Sigmoid colon (tissue), 7 donors: ENCODE data around the gene CBLL1. TPM values are rescaled to one million over a fixed set of nuclear protein-coding genes. Genes with fewer than 3 reads are reported as not detected.

Experiments used
- DNase-seq: peaks from one replicate; pipeline ENCODE4 v3.0.0-alpha.2; 2019
- H3K27ac ChIP-seq, 4 donors: fragments of 200-600 bp; sonication (generic); one replicate each; pipeline ENCODE4 v1.5.1; 2016 to 2019; ENCODE audit warnings: mild to moderate bottlenecking in 1 of 4
- H3K27me3 ChIP-seq, 3 donors: fragments of 200-600 bp; sonication (generic); one replicate each; pipeline ENCODE4 v1.5.1; 2019; ENCODE audit warnings: mild to moderate bottlenecking in 1 of 3
- H3K36me3 ChIP-seq, 4 donors: fragments of 200-600 bp; sonication (generic); one replicate each; pipeline ENCODE4 v1.5.1; 2016 to 2019
- H3K4me1 ChIP-seq, 4 donors: fragments of 200-600 bp; sonication (generic); one replicate each; pipeline ENCODE4 v1.5.1; 2017 to 2019
- H3K4me3 ChIP-seq, 4 donors: fragments of 200-600 bp; sonication (generic); one replicate each; pipeline ENCODE4 v1.5.1; 2017 to 2019; ENCODE audit warnings: mild to moderate bottlenecking in 2 of 4, moderate library complexity in 1 of 4
- H3K9me3 ChIP-seq, 4 donors: fragments of 200-600 bp in 3 of 4; sonication (generic) in 3 of 4; one replicate each; pipeline versions ENCODE4 v1.5.1 to v1.6.1; 2013 to 2019
- EP300 ChIP-seq, 4 donors: sonication (generic); formaldehyde crosslinking; IDR thresholded peaks; one replicate each; pipeline ENCODE4 v1.6.1; 2017; ENCODE audit warnings: antibody characterized with exemption in 4 of 4
- POLR2A ChIP-seq, 2 donors: fragments of 450-650 bp; IDR thresholded peaks; one replicate each; pipeline ENCODE4 v1.6.1; 2016; ENCODE audit warnings: antibody characterized with exemption in 2 of 2, mild to moderate bottlenecking in 2 of 2, moderate library complexity in 2 of 2
- POLR2AphosphoS5 ChIP-seq, 4 donors: sonication (generic); formaldehyde crosslinking; IDR thresholded peaks; one replicate each; pipeline ENCODE4 v1.6.1; 2017; ENCODE audit warnings: antibody characterized with exemption in 4 of 4
- WGBS, 2 donors: extraction: QIAGEN DNeasy Blood & Tissue Kit; methylation state at CpG; one replicate each; pipeline ENCODE4 v1.1.7; 2013; 5-methylcytosine and 5-hydroxymethylcytosine counted together
- intact Hi-C: fragments of 100-400 bp; cut with DNase I; formaldehyde crosslinking; loops from one replicate; pipeline ENCODE4 v1.15.1; 2023
- polyA plus RNA-seq, 3 donors: library from polyadenylated mRNA; stranded (reverse); fragments of 200-250 nt; gene quantifications; one replicate each; pipeline ENCODE4 v1.2.3, GENCODE V29; 2013
- total RNA-seq, 4 donors: library from RNA; depleted of rRNA; stranded (reverse); fragments of >200 nt; gene quantifications; one replicate each; pipeline ENCODE4 v1.1.0, GENCODE V29; 2016
- TF ChIP-seq, protein P1 (sequence below), 4 experiments: fragments of 450-650 bp in 3 of 4; fragments of 200-600 bp in 1 of 4; IDR thresholded peaks; one replicate each; pipeline ENCODE4 v1.5.1; 2016 to 2019; ENCODE audit warnings: antibody characterized with exemption in 4 of 4, mild to moderate bottlenecking in 3 of 4, moderate library complexity in 2 of 4
- donor health status: healthy with polysubstance abuse.
- donor health status: Bipolar disorder and iron deficiency.
- donor health status: healthy.

Gene CBLL1
- total and polyA plus RNA-seq, 7 donors: 6.7 to 47.4 (median 25.2) TPM

- no peak for DNase-seq
- no peaks in the 10 kb centered on the region for H3K9me3 ChIP-seq
- H3K36me3 ChIP-seq: no peaks in the 10 kb centered on the region
- H3K4me3 ChIP-seq: no peak overlapping the region
- no peak overlapping the region for H3K27ac ChIP-seq
- intact Hi-C loops: no loop called here
- H3K4me1 ChIP-seq: peaks cover 0 to 45% (median 21%) of the 10 kb centered on the region in 4 donors
- TF ChIP-seq POLR2A (IDR thresholded peaks at IDR 0.05): no peak
- no peak for TF ChIP-seq POLR2AphosphoS5 (IDR thresholded peaks at IDR 0.05)
- TF ChIP-seq EP300 (IDR thresholded peaks at IDR 0.05): no peak
- TF ChIP-seq, protein P1, sequence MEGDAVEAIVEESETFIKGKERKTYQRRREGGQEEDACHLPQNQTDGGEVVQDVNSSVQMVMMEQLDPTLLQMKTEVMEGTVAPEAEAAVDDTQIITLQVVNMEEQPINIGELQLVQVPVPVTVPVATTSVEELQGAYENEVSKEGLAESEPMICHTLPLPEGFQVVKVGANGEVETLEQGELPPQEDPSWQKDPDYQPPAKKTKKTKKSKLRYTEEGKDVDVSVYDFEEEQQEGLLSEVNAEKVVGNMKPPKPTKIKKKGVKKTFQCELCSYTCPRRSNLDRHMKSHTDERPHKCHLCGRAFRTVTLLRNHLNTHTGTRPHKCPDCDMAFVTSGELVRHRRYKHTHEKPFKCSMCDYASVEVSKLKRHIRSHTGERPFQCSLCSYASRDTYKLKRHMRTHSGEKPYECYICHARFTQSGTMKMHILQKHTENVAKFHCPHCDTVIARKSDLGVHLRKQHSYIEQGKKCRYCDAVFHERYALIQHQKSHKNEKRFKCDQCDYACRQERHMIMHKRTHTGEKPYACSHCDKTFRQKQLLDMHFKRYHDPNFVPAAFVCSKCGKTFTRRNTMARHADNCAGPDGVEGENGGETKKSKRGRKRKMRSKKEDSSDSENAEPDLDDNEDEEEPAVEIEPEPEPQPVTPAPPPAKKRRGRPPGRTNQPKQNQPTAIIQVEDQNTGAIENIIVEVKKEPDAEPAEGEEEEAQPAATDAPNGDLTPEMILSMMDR (IDR thresholded peaks at IDR 0.05): no peak
- 59 to 87% methylated on average over 6 of the region's 6 CpGs for WGBS, 2 donors
- H3K27me3 ChIP-seq: no peaks in the 10 kb centered on the region
These were observed 48.4 kb downstream of the CBLL1 start for GRCh38 chr7:107792364-107792763.

- DNase-seq: no peak
- intact Hi-C loops: no loop called here
- peaks cover 0 to 39% (median 27%) of the 10 kb centered on the region in 4 donors for H3K4me1 ChIP-seq
- no peaks in the 10 kb centered on the region for H3K36me3 ChIP-seq
- H3K27me3 ChIP-seq: no peaks in the 10 kb centered on the region
- TF ChIP-seq, protein P1 (IDR thresholded peaks at IDR 0.05): no peak
- TF ChIP-seq POLR2AphosphoS5 (IDR thresholded peaks at IDR 0.05) (peak; percentile 84 to 93 (median 90)), EP300 (IDR thresholded peaks at IDR 0.05) (peak; percentile 50 to 83 (median 64))
- H3K27ac ChIP-seq: peak overlapping the region; percentile 72 to 83 (median 80)
- 11 to 30% methylated on average over 6 of the region's 6 CpGs for WGBS, 2 donors
- H3K9me3 ChIP-seq: no peaks in the 10 kb centered on the region
- no peak overlapping the region for H3K4me3 ChIP-seq
These were observed 55.8 kb downstream of the CBLL1 start for GRCh38 chr7:107799647-107800264.

DNA sequence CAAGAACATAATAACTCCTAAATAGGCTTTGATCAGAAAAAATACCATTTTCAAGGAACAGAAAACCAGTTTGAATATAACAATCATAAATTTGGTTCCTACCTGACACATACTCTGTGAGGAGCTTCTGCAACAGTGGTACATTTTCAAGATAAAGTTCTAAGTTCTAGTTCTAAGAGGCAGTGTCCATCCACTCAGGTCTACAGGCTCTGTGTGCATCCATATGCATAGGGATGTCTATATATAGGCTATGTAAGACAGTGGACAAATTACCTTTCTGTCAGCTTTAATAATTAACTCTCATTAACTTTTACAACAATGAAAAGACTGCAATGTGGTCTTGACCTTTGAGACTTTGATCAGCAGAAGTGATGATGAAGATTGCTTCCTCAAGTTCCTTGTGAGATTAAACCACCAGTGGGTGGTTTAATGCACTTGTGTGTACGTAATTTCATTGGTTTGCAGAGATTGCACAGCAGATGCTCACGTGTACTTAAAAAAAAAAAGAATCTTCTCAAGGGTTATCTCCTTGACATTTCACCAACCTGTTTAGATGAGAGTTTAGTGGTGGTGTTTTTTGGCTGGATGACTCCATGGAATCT is 59.2 kb downstream of the CBLL1 start, which contains the start of gene SLC26A3:
Gene SLC26A3 (minus strand): TSS at position 215 of the 602 bp plus-strand sequence. CDS start 8,714 bp downstream, outside the sequence.
- Histone ChIP-seq H3K36me3 (no peaks in the 10 kb centered on the region), H3K27ac (no peak within 1 kb of the TSS), H3K4me3 (no peak within 1 kb of the TSS), H3K4me1 (peaks cover 0 to 23% (median 20%) of the 10 kb centered on the region in 4 donors), H3K27me3 (no peaks in the 10 kb centered on the region), H3K9me3 (no peaks in the 10 kb centered on the region)
- intact Hi-C loops: no loop called here
- 6 to 63% methylated on average over 2 of the region's 2 CpGs for WGBS, 2 donors
- no peak for DNase-seq
- TF ChIP-seq POLR2A (IDR thresholded peaks at IDR 0.05): peak in 1 of 2 donors; percentile 40
- TF ChIP-seq, protein P1 (IDR thresholded peaks at IDR 0.05): no peak

DNA sequence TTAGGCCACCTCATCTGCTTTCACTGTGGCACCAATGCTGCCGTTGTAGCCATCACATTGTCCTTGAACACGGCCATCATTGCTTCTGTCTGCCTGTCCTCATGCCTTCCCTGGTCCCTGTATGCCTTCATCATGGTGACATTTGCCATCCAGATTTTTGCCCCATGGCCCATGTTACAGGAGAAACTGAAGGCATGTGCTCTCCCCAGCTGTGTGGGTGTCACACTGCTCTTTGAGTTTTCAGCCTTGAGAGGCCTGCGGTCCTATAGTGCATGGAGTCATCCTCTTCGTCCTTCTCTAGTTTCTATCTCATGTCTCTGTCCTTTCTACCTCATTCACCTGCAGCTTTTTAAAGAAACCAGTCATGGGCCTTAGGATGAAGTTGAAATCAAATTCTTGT is 65.2 kb downstream of the CBLL1 start:
- no peak for TF ChIP-seq EP300 (IDR thresholded peaks at IDR 0.05)
- TF ChIP-seq POLR2A (IDR thresholded peaks at IDR 0.05): no peak
- TF ChIP-seq POLR2AphosphoS5 (IDR thresholded peaks at IDR 0.05): no peak
- TF ChIP-seq, protein P1 (IDR thresholded peaks at IDR 0.05): no peak
- Histone ChIP-seq H3K27ac (no peak overlapping the region), H3K27me3 (no peaks in the 10 kb centered on the region), H3K36me3 (no peaks in the 10 kb centered on the region), H3K9me3 (no peaks in the 10 kb centered on the region), H3K4me1 (peaks cover 0 to 22% (median 14%) of the 10 kb centered on the region in 4 donors), H3K4me3 (no peak overlapping the region)
- intact Hi-C loops: no loop called here
- 93 to 96% methylated on average over 4 of the region's 4 CpGs for WGBS, 2 donors
- DNase-seq: no peak
